ENCODE data around the gene SNUPN. TPM values are rescaled to one million over a fixed set of nuclear protein-coding genes. Genes with fewer than 3 reads are reported as not detected.

The SNUPN gene
- total and polyA plus RNA-seq, 2 of the 4 experiments (the other 2 are of a cell fraction), result 23.8 to 24.1 TPM

DNA sequence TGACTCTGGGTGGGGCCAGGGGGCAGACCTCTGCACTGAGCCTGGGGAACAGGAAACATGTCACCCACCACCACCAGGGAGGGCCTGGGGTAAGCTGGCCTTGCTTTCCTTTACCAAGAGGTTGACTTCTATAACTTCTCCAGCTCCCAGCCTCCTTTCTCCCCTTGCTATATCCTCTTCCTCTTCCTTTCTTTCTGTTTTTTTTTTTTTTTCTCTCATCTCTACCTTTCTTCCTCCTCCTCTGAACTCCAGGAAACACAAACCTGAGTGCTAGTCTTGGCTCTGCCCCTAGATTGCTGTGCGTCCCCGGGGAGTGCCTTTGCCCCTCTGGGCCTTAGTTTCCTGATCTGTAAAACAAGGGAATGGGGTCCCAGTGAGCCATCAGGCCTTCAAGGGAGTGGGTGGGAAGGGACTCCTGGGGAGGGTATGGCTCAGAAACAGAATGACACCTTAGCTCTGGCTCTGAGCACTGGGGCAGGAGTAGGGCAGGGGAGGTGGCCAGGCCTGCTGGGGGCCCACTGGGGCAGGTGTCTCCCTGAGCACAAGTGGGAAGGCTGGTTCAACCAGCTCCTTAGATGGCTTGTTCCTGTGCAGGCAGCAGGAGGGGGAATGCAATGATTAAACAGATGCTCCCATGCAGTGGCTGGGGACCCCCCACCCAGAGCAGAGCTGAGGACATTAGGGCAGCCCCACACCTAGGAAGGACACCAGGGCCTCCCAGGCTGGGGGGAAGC lies 26.5 kb upstream of the SNUPN start:
- ATAC-seq (ENCODE audit: low read depth), result no peak
- Histone ChIP-seq H2AFZ (replicated peaks; ENCODE audit: low read length, poor library complexity) (no peak overlapping the region), H2BK20ac (ENCODE audit: low read depth, low read length) (no peak overlapping the region), H3K14ac (replicated peaks; ENCODE audit: low read depth, low read length) (peak overlapping the region; percentile 69; the same call in 1 of the 2 replicates), H3K79me1 (ENCODE audit: low read depth in 1 of 2, low read length in 2 of 2) (peaks cover 23 to 89% of the 10 kb centered on the region in 2 experiments), H3K4ac (ENCODE audit: low read depth, low read length) (peak overlapping the region; percentile 65), H4K20me1 (ENCODE audit: insufficient read depth, low read length) (peaks cover 82% of the 10 kb centered on the region), H2AK5ac (ENCODE audit: low read depth, low read length) (peak overlapping the region; percentile 63), H4K5ac (ENCODE audit: low read depth, low read length) (no peak overlapping the region), H3K23ac (ENCODE audit: low read depth, low read length) (no peak overlapping the region), H3K4me3 (ENCODE audit: insufficient read depth, low read depth, low read length) (peak overlapping the region; percentile 40), H3K36me3 (ENCODE audit: control insufficient read depth, insufficient read depth, low read length) (peaks cover 52% of the 10 kb centered on the region), H2BK120ac (ENCODE audit: low read depth, low read length) (peak overlapping the region; percentile 40; the same call in 1 of the 2 replicates), H4K8ac (ENCODE audit: low read depth in 2 of 2, low read length in 2 of 2) (peak overlapping the region in 1 of 2 experiments; percentile 24; a peak in 1 of 4 replicates), H3K56ac (ENCODE audit: extremely low read depth, insufficient read depth, low read length) (no peak overlapping the region), H3K27me3 (ENCODE audit: control insufficient read depth, insufficient read depth, low read length) (no peaks in the 10 kb centered on the region), H4K91ac (ENCODE audit: insufficient read depth, low read depth, low read length) (peak overlapping the region; percentile 66; the same call in 1 of the 2 replicates), H3K4me1 (ENCODE audit: control insufficient read depth, insufficient read depth, low read length) (peaks cover 41% of the 10 kb centered on the region), H3K18ac (ENCODE audit: low read depth, low read length) (no peak overlapping the region), H3K27ac (ENCODE audit: insufficient read depth, low read length) (peak overlapping the region; percentile 18; the same call in 1 of the 2 replicates), H2AK9ac (replicated peaks; ENCODE audit: low read depth, low read length, poor library complexity) (peak overlapping the region; percentile 22), H2BK5ac (ENCODE audit: low read depth, low read length, poor library complexity, severe bottlenecking) (peak overlapping the region; percentile 14), H3K9me1 (ENCODE audit: insufficient read depth, low read length) (peaks cover 48% of the 10 kb centered on the region), H3K4me2 (ENCODE audit: low read depth, low read length) (peak overlapping the region; percentile 92), H3K9ac (ENCODE audit: low read depth, low read length) (peak overlapping the region; percentile 32), H3K9me3 (ENCODE audit: control insufficient read depth, insufficient read depth, low read length) (no peaks in the 10 kb centered on the region), H2BK15ac (ENCODE audit: low read depth, low read length) (no peak overlapping the region)
- intact Hi-C loops (cut with micrococcal nuclease), result no loop called here
- WGBS, 2 experiments (ENCODE audit: extremely low coverage in 2 of 2, insufficient read length in 1 of 2), result no CpG with 5 or more reads among the region's 2 CpGs
- no peak for DNase-seq
- TF ChIP-seq POLR2A (IDR thresholded peaks at IDR 0.05; ENCODE audit: low read depth, low read length), result 0 out of 2 replicates have a peak, but pooled peaks have one; percentile 25
- no peak for TF ChIP-seq RAD21 (IDR thresholded peaks at IDR 0.05; ENCODE audit: low read length)
- no TSS peak for BruUV-seq (replicated peaks)
- in situ Hi-C loops (cut with MboI; ENCODE audit: low sequenced_read_pairs), result no loop called here
- dilution Hi-C loops (cut with HindIII; ENCODE audit: low sequenced_read_pairs, unreplicated experiment), result no loop called here
- CTCF ChIA-PET, result interaction anchor here (1.0 kb wide), 1 partner anchor 284 kb away, joined by 3 read pairs; no protein-coding TSS in a partner anchor
- POLR2A ChIA-PET (ENCODE audit: unreplicated experiment), result interaction anchor here (0.7 kb wide), 1 partner anchor 235 kb away, joined by 8 read pairs; no protein-coding TSS in a partner anchor
